ENCODE measurements around the gene AGBL3. TPM values are rescaled to one million over a fixed set of nuclear protein-coding genes. Genes with fewer than 3 reads are reported as not detected.

AGBL3 gene
- total and polyA plus RNA-seq, 2 experiments from 2014 or later, result 3.2 to 5.6 TPM

- Mint-ChIP-seq H3K4me3 (no peak overlapping the region), H3K4me1 (peaks cover 6% of the 10 kb centered on the region), H3K27ac (no peak overlapping the region), H3K9me3 (no peaks in the 10 kb centered on the region), H3K36me3 (ENCODE audit: low read depth) (no peaks in the 10 kb centered on the region), H3K27me3 (ENCODE audit: insufficient read depth, low read depth, poor library complexity) (peaks cover 2% of the 10 kb centered on the region)
- Histone ChIP-seq H3K9me2 (ENCODE audit: insufficient read depth) (no peaks in the 10 kb centered on the region), H3K27me3 (ENCODE audit: insufficient read depth) (no peaks in the 10 kb centered on the region), H3K36me3 (ENCODE audit: insufficient read depth) (no peaks in the 10 kb centered on the region), H3K4me3 (no peak overlapping the region), H2AFZ (no peak overlapping the region), H3K27ac (ENCODE audit: low read depth) (no peak overlapping the region), H3K4me2 (no peak overlapping the region), H3K4me1 (ENCODE audit: insufficient read depth) (no peaks in the 10 kb centered on the region), H4K20me1 (replicated peaks; ENCODE audit: insufficient read depth) (no peaks in the 10 kb centered on the region), H3F3A (replicated peaks; ENCODE audit: low read depth) (no peaks in the 10 kb centered on the region), H3K79me2 (replicated peaks; ENCODE audit: insufficient read depth) (no peaks in the 10 kb centered on the region)
- TF ChIP-seq CTCF (conservative IDR thresholded peaks at IDR 0.05; ENCODE audit: low read depth in 2 of 2) (no peak), ZNF462 (CRISPR knock-in tag; IDR thresholded peaks at IDR 0.05) (no peak), ETS1 (IDR thresholded peaks at IDR 0.05) (no peak), STAT1 (IDR thresholded peaks at IDR 0.05; ENCODE audit: unreplicated experiment) (no peak), EZH2 (IDR thresholded peaks at IDR 0.05; ENCODE audit: low read depth, unreplicated experiment) (no peak), POLR2AphosphoS5 (IDR thresholded peaks at IDR 0.05; ENCODE audit: low read depth) (no peak), ZNF114 (CRISPR knock-in tag; IDR thresholded peaks at IDR 0.05) (no peak), CREB1 (CRISPR knock-in tag; IDR thresholded peaks at IDR 0.05; ENCODE audit: low read depth) (no peak), JUNB (IDR thresholded peaks at IDR 0.05; ENCODE audit: unreplicated experiment) (no peak), ZNF331 (CRISPR knock-in tag; IDR thresholded peaks at IDR 0.05; ENCODE audit: low read depth) (no peak), REST (IDR thresholded peaks at IDR 0.05; ENCODE audit: unreplicated experiment) (no peak), EZH2phosphoT487 (IDR thresholded peaks at IDR 0.05; ENCODE audit: unreplicated experiment) (no peak), NANOG (IDR thresholded peaks at IDR 0.05; ENCODE audit: borderline replicate concordance) (no peak)
- no peak for DNase-seq (ENCODE audit: low spot score)
- ATAC-seq, result no peak
These were observed 112.1 kb downstream of the AGBL3 start for GRCh38 chr7:135098391-135098790.
